Esophagus squamous epithelium (tissue), 4 donors: Measurements from ENCODE around the gene SEMA7A.
"Not testable (repeated sequence)": the region's sequence is repeated elsewhere in the genome, so short reads cannot be mapped to it uniquely, and the experiment has no call there.

Source experiments
- POLR2A ChIP-seq, 4 donors: fragments of 450-650 bp; IDR thresholded peaks; one replicate each; pipeline ENCODE4 v1.6.1; 2017; ENCODE audit warnings: antibody characterized with exemption in 4 of 4, mild to moderate bottlenecking in 4 of 4, moderate library complexity in 3 of 4
- TF ChIP-seq, protein P1 (sequence below), 6 experiments: fragments of 450-650 bp in 4 of 6; fragments of 200-600 bp in 2 of 6; sonication (generic) in 2 of 6; IDR thresholded peaks; one replicate each; pipeline ENCODE4 v1.5.1; 2016 to 2019; ENCODE audit warnings: antibody characterized with exemption in 6 of 6, mild to moderate bottlenecking in 4 of 6, moderate library complexity in 4 of 6

DNA sequence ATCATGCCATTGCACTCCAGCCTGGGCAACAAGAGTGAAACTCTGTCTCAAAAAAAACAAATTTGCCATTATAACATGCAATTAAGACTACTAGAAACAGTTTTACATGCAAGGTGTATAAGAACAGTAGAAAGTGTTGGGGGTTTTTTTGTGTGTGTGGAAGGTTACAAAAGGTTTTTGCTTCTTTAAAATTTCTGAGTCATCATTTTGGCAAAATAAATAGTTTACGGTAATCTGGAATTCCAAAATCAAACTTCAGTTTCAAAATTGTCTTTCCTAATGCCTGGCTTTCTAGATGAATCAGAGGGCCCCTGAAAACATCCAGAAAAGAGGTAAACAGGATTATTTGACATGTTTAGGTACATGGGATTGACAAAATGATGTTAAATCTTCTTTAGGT is 72.9 kb downstream of the SEMA7A start:
- not testable (repeated sequence) for TF ChIP-seq POLR2A (IDR thresholded peaks at IDR 0.05)
- TF ChIP-seq, protein P1, sequence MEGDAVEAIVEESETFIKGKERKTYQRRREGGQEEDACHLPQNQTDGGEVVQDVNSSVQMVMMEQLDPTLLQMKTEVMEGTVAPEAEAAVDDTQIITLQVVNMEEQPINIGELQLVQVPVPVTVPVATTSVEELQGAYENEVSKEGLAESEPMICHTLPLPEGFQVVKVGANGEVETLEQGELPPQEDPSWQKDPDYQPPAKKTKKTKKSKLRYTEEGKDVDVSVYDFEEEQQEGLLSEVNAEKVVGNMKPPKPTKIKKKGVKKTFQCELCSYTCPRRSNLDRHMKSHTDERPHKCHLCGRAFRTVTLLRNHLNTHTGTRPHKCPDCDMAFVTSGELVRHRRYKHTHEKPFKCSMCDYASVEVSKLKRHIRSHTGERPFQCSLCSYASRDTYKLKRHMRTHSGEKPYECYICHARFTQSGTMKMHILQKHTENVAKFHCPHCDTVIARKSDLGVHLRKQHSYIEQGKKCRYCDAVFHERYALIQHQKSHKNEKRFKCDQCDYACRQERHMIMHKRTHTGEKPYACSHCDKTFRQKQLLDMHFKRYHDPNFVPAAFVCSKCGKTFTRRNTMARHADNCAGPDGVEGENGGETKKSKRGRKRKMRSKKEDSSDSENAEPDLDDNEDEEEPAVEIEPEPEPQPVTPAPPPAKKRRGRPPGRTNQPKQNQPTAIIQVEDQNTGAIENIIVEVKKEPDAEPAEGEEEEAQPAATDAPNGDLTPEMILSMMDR (IDR thresholded peaks at IDR 0.05) = not testable (repeated sequence)
